Measurements from ENCODE around the gene SH2D7.
A peak's percentile ranks its signal among the peaks of the same experiment; 100 is the strongest.

The SH2D7 gene

GRCh38 chr15:78072080-78072892, 20.1 kb upstream of the SH2D7 start:
- Histone ChIP-seq H3K27me3 (ENCODE audit: low read depth, low read length) (no peaks in the 10 kb centered on the region), H3K27ac (ENCODE audit: low read length) (peak overlapping the region; percentile 88), H3K36me3 (ENCODE audit: control insufficient read depth in 1 of 2, insufficient read depth in 2 of 2, low read length in 2 of 2) (no peaks in the 10 kb centered on the region), H3K9me3 (ENCODE audit: control insufficient read depth in 1 of 2, low read length in 2 of 2) (no peaks in the 10 kb centered on the region), H3K4me1 (ENCODE audit: control insufficient read depth in 1 of 2, insufficient read depth in 2 of 2, low read length in 2 of 2) (peaks cover 58 to 63% of the 10 kb centered on the region in 2 donors), H3K4me3 (ENCODE audit: low read depth in 1 of 2, low read length in 2 of 2) (peak overlapping the region; percentile 31 to 45)

- Histone ChIP-seq H3K4me3 (ENCODE audit: low read depth in 1 of 2, low read length in 2 of 2) (peak overlapping the region; percentile 31 to 45), H3K4me1 (ENCODE audit: control insufficient read depth in 1 of 2, insufficient read depth in 2 of 2, low read length in 2 of 2) (peaks cover 49 to 58% of the 10 kb centered on the region in 2 donors)
Measured at GRCh38 chr15:78073046-78073787, 19.1 kb upstream of the SH2D7 start.

GRCh38 chr15:78075490-78076230, 16.7 kb upstream of the SH2D7 start:
- Histone ChIP-seq H3K27ac (ENCODE audit: low read length) (peak overlapping the region; percentile 84), H3K4me1 (ENCODE audit: control insufficient read depth in 1 of 2, insufficient read depth in 2 of 2, low read length in 2 of 2) (peaks cover 27 to 37% of the 10 kb centered on the region in 2 donors), H3K9me3 (ENCODE audit: control insufficient read depth in 1 of 2, low read length in 2 of 2) (no peaks in the 10 kb centered on the region), H3K4me3 (ENCODE audit: low read depth in 1 of 2, low read length in 2 of 2) (peak overlapping the region; percentile 83 to 90), H3K36me3 (ENCODE audit: control insufficient read depth in 1 of 2, insufficient read depth in 2 of 2, low read length in 2 of 2) (no peaks in the 10 kb centered on the region), H3K27me3 (ENCODE audit: low read depth, low read length) (no peaks in the 10 kb centered on the region)

More at GRCh38 chr15:78073046-78073787, 19.1 kb upstream of the SH2D7 start:
- Histone ChIP-seq H3K9me3 (ENCODE audit: control insufficient read depth in 1 of 2, low read length in 2 of 2) (no peaks in the 10 kb centered on the region), H3K27me3 (ENCODE audit: low read depth, low read length) (no peaks in the 10 kb centered on the region), H3K36me3 (ENCODE audit: control insufficient read depth in 1 of 2, insufficient read depth in 2 of 2, low read length in 2 of 2) (no peaks in the 10 kb centered on the region), H3K27ac (ENCODE audit: low read length) (peak overlapping the region; percentile 88)

GRCh38 chr15:78076231-78077052, 15.9 kb upstream of the SH2D7 start:
- H3K4me3 ChIP-seq (ENCODE audit: low read depth in 1 of 2, low read length in 2 of 2), result peak overlapping the region; percentile 83 to 90
- no peaks in the 10 kb centered on the region for H3K9me3 ChIP-seq (ENCODE audit: control insufficient read depth in 1 of 2, low read length in 2 of 2)
- no peaks in the 10 kb centered on the region for H3K27me3 ChIP-seq (ENCODE audit: low read depth, low read length)
- H3K36me3 ChIP-seq (ENCODE audit: control insufficient read depth in 1 of 2, insufficient read depth in 2 of 2, low read length in 2 of 2), result no peaks in the 10 kb centered on the region
- H3K4me1 ChIP-seq (ENCODE audit: control insufficient read depth in 1 of 2, insufficient read depth in 2 of 2, low read length in 2 of 2), result peaks cover 24 to 34% of the 10 kb centered on the region in 2 donors
- peak overlapping the region; percentile 84 for H3K27ac ChIP-seq (ENCODE audit: low read length)

- Histone ChIP-seq H3K4me3 (ENCODE audit: low read depth in 1 of 2, low read length in 2 of 2) (peak within 1 kb of the TSS; percentile 83 to 90), H3K9me3 (ENCODE audit: control insufficient read depth in 1 of 2, low read length in 2 of 2) (no peaks in the 10 kb centered on the region), H3K27ac (ENCODE audit: low read length) (peak within 1 kb of the TSS; percentile 67), H3K36me3 (ENCODE audit: control insufficient read depth in 1 of 2, insufficient read depth in 2 of 2, low read length in 2 of 2) (no peaks in the 10 kb centered on the region), H3K27me3 (ENCODE audit: low read depth, low read length) (no peaks in the 10 kb centered on the region), H3K4me1 (ENCODE audit: control insufficient read depth in 1 of 2, insufficient read depth in 2 of 2, low read length in 2 of 2) (peaks cover 16 to 29% of the 10 kb centered on the region in 2 donors)
Measured at GRCh38 chr15:78077053-78077870, 15.1 kb upstream of the SH2D7 start, which contains the start of gene TBC1D2B. TSS of gene TBC1D2B (minus strand) at chr15:78077711. CDS start at chr15:78077652, 59 bp downstream.

- no peaks in the 10 kb centered on the region for H3K36me3 ChIP-seq (ENCODE audit: control insufficient read depth in 1 of 2, insufficient read depth in 2 of 2, low read length in 2 of 2)
- peak overlapping the region; percentile 59 to 70 for H3K4me3 ChIP-seq (ENCODE audit: low read depth in 1 of 2, low read length in 2 of 2)
- no peaks in the 10 kb centered on the region for H3K9me3 ChIP-seq (ENCODE audit: control insufficient read depth in 1 of 2, low read length in 2 of 2)
- no peak overlapping the region for H3K27ac ChIP-seq (ENCODE audit: low read length)
- no peaks in the 10 kb centered on the region for H3K27me3 ChIP-seq (ENCODE audit: low read depth, low read length)
- peaks cover 10 to 27% of the 10 kb centered on the region in 2 donors for H3K4me1 ChIP-seq (ENCODE audit: control insufficient read depth in 1 of 2, insufficient read depth in 2 of 2, low read length in 2 of 2)
Measured at GRCh38 chr15:78077871-78078210, 14.5 kb upstream of the SH2D7 start.

GRCh38 chr15:78079298-78080087, 12.9 kb upstream of the SH2D7 start:
- Histone ChIP-seq H3K4me1 (ENCODE audit: control insufficient read depth in 1 of 2, insufficient read depth in 2 of 2, low read length in 2 of 2) (peaks cover 13 to 22% of the 10 kb centered on the region in 2 donors), H3K9me3 (ENCODE audit: control insufficient read depth in 1 of 2, low read length in 2 of 2) (no peaks in the 10 kb centered on the region), H3K27ac (ENCODE audit: low read length) (no peak overlapping the region), H3K27me3 (ENCODE audit: low read depth, low read length) (no peaks in the 10 kb centered on the region), H3K36me3 (ENCODE audit: control insufficient read depth in 1 of 2, insufficient read depth in 2 of 2, low read length in 2 of 2) (no peaks in the 10 kb centered on the region), H3K4me3 (ENCODE audit: low read depth in 1 of 2, low read length in 2 of 2) (no peak overlapping the region)

- H3K4me3 ChIP-seq (ENCODE audit: low read depth in 1 of 2, low read length in 2 of 2), result no peak overlapping the region
- H3K36me3 ChIP-seq (ENCODE audit: control insufficient read depth in 1 of 2, insufficient read depth in 2 of 2, low read length in 2 of 2), result no peaks in the 10 kb centered on the region
- no peak overlapping the region for H3K27ac ChIP-seq (ENCODE audit: low read length)
- no peaks in the 10 kb centered on the region for H3K9me3 ChIP-seq (ENCODE audit: control insufficient read depth in 1 of 2, low read length in 2 of 2)
- H3K4me1 ChIP-seq (ENCODE audit: control insufficient read depth in 1 of 2, insufficient read depth in 2 of 2, low read length in 2 of 2), result peaks cover 18 to 22% of the 10 kb centered on the region in 2 donors
- H3K27me3 ChIP-seq (ENCODE audit: low read depth, low read length), result no peaks in the 10 kb centered on the region
Measured at GRCh38 chr15:78080088-78080460, 12.3 kb upstream of the SH2D7 start.

- Histone ChIP-seq H3K9me3 (ENCODE audit: control insufficient read depth in 1 of 2, low read length in 2 of 2) (no peaks in the 10 kb centered on the region), H3K4me1 (ENCODE audit: control insufficient read depth in 1 of 2, insufficient read depth in 2 of 2, low read length in 2 of 2) (peaks cover 10 to 12% of the 10 kb centered on the region in 2 donors), H3K36me3 (ENCODE audit: control insufficient read depth in 1 of 2, insufficient read depth in 2 of 2, low read length in 2 of 2) (no peaks in the 10 kb centered on the region), H3K27ac (ENCODE audit: low read length) (no peak overlapping the region), H3K4me3 (ENCODE audit: low read depth in 1 of 2, low read length in 2 of 2) (no peak overlapping the region), H3K27me3 (ENCODE audit: low read depth, low read length) (no peaks in the 10 kb centered on the region)
Measured at GRCh38 chr15:78082106-78082742, 10.1 kb upstream of the SH2D7 start.
